Activated CD8-positive, alpha-beta memory T cell treated with anti-CD3 and anti-CD28 coated beads, Interleukin-2, amount 50 U/mL, for 1 hour (primary cell): ENCODE data around the gene EEF2K.
"Not testable (repeated sequence)": the region's sequence is repeated elsewhere in the genome, so short reads cannot be mapped to it uniquely, and the experiment has no call there.

Experiments
- DNase-seq: peaks from one replicate; pipeline ENCODE4 v3.0.0-alpha.2; 2020; ENCODE audit errors: extremely low read depth

Gene EEF2K

GRCh38 chr16:22190081-22190775 is 15.8 kb upstream of the EEF2K start:
- peak; percentile 86 for DNase-seq

- DNase-seq: peak; percentile 99
Measured at GRCh38 chr16:22190776-22191531, 15.1 kb upstream of the EEF2K start.

- DNase-seq: no peak
Measured at GRCh38 chr16:22191532-22192260, 14.4 kb upstream of the EEF2K start.

- peak; percentile 76 for DNase-seq
Measured at GRCh38 chr16:22192261-22193062, 13.6 kb upstream of the EEF2K start.

- DNase-seq: no peak
Measured at GRCh38 chr16:22193063-22193411, 13.0 kb upstream of the EEF2K start.

- DNase-seq: no peak
Measured at GRCh38 chr16:22194707-22195444, 11.2 kb upstream of the EEF2K start.

- DNase-seq: no peak
Measured at GRCh38 chr16:22195445-22195694, 10.7 kb upstream of the EEF2K start.

GRCh38 chr16:22195695-22196558 is 10.2 kb upstream of the EEF2K start:
- DNase-seq: peak; percentile 59

GRCh38 chr16:22196559-22197168 is 9.4 kb upstream of the EEF2K start:
- not testable (repeated sequence) for DNase-seq

GRCh38 chr16:22198547-22199293 is 7.4 kb upstream of the EEF2K start:
- no peak for DNase-seq

GRCh38 chr16:22202261-22202637 is 3.8 kb upstream of the EEF2K start:
- no peak for DNase-seq

- DNase-seq: no peak
Measured at GRCh38 chr16:22203091-22203490, 3.0 kb upstream of the EEF2K start.

GRCh38 chr16:22204091-22204655 is 1.9 kb upstream of the EEF2K start:
- DNase-seq: no peak

- no peak for DNase-seq
Measured at GRCh38 chr16:22205577-22206012, 483 bp upstream of the EEF2K start.

- no peak for DNase-seq
Measured at GRCh38 chr16:22206842-22207714, 1.0 kb downstream of the EEF2K start.

GRCh38 chr16:22207715-22208360 is 1.8 kb downstream of the EEF2K start:
- no peak for DNase-seq

- no peak for DNase-seq
Measured at GRCh38 chr16:22210285-22210684, 4.2 kb downstream of the EEF2K start.

GRCh38 chr16:22210854-22211253 is 4.8 kb downstream of the EEF2K start:
- DNase-seq: no peak
